Measurements from ENCODE around the gene MAP3K20. TPM values are rescaled to one million over a fixed set of nuclear protein-coding genes. Genes with fewer than 3 reads are reported as not detected.

MAP3K20 gene
- total RNA-seq, 4 donors from 2014 or later: 6.8 to 32.2 (median 15.3) TPM

GRCh38 chr2:173053043-173053699 is 22.5 kb upstream of the MAP3K20 start:
- no peaks in the 10 kb centered on the region for H3K27me3 ChIP-seq
- no peaks in the 10 kb centered on the region for H3K36me3 ChIP-seq
- no peak overlapping the region for H3K4me3 ChIP-seq
- no peak overlapping the region for H3K27ac ChIP-seq
- TF ChIP-seq POLR2A (IDR thresholded peaks at IDR 0.05): no peak
- no peak for TF ChIP-seq CTCF (IDR thresholded peaks at IDR 0.05)
- H3K9me3 ChIP-seq: no peaks in the 10 kb centered on the region
- no peak for DNase-seq
- H3K4me1 ChIP-seq: peaks cover 0 to 16% (median 0%) of the 10 kb centered on the region in 4 donors

GRCh38 chr2:173054466-173054865 is 21.2 kb upstream of the MAP3K20 start:
- H3K4me3 ChIP-seq: no peak overlapping the region
- H3K9me3 ChIP-seq: no peaks in the 10 kb centered on the region
- peaks cover 0 to 9% (median 0%) of the 10 kb centered on the region in 4 donors for H3K4me1 ChIP-seq
- DNase-seq: no peak
- TF ChIP-seq POLR2A (IDR thresholded peaks at IDR 0.05) (no peak), CTCF (IDR thresholded peaks at IDR 0.05) (no peak)
- H3K27ac ChIP-seq: no peak overlapping the region
- H3K27me3 ChIP-seq: no peaks in the 10 kb centered on the region
- H3K36me3 ChIP-seq: no peaks in the 10 kb centered on the region

DNA sequence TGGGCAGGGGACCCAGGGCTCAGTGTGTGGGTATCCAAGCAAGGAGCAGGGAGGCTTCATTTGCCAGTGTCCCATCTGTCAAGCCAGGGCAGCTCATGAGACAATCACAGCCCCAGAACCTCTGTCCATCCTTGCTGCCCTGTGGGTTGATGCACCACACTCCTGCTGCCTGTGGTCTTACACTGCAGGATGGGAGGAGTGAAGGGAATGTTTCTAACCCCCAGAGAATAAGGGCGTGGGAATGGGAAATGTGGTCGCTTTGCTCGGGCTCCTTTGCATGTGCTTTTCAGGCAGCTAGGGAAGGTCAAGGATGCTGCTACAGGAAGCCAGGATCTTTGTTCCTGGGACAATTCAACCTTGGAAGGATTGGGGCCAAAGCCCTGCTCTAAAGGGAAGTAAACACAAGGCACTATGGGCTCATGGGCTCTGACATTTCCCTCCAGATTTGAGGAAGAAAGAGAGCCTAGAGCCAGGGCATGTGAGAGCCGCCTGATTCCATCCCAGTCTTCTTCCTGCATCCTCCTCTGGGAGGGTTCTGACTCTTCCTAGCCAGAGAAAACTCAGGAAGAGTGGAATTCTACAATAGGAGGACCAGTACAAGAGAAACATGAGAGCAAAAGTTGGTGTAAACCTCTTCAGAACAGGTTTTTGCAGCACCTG is 18.8 kb upstream of the MAP3K20 start:
- Histone ChIP-seq H3K4me1 (no peaks in the 10 kb centered on the region), H3K27me3 (no peaks in the 10 kb centered on the region), H3K9me3 (no peaks in the 10 kb centered on the region), H3K36me3 (no peaks in the 10 kb centered on the region), H3K27ac (no peak overlapping the region), H3K4me3 (no peak overlapping the region)
- no peak for DNase-seq
- TF ChIP-seq POLR2A (IDR thresholded peaks at IDR 0.05) (no peak), CTCF (IDR thresholded peaks at IDR 0.05) (no peak)

DNA sequence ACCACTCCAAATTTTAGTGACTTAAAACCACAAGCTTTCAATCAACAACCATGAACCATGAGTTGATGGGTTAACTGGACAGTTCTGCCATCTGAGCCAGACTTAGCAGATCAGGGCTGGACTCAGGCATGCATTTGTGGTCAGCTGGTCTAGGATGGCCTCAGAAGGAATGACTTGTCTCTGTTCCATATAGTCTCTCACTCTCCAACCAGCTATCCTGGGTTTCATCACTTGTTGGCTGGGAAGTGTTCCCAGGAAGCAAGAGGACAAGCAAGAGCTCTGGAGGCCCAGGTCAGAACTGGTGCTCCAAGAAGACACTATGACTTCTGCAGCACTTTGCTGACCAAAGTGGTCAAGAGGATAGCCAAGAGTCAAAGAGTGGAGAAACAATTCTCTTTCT is 17.5 kb upstream of the MAP3K20 start:
- Histone ChIP-seq H3K27ac (no peak overlapping the region), H3K4me1 (no peaks in the 10 kb centered on the region), H3K36me3 (no peaks in the 10 kb centered on the region), H3K27me3 (no peaks in the 10 kb centered on the region), H3K4me3 (no peak overlapping the region), H3K9me3 (no peaks in the 10 kb centered on the region)
- TF ChIP-seq POLR2A (IDR thresholded peaks at IDR 0.05) (no peak), CTCF (IDR thresholded peaks at IDR 0.05) (no peak)
- DNase-seq: no peak

- H3K4me1 ChIP-seq: no peaks in the 10 kb centered on the region
- no peak overlapping the region for H3K27ac ChIP-seq
- no peak overlapping the region for H3K4me3 ChIP-seq
- no peak for DNase-seq
- H3K36me3 ChIP-seq: no peaks in the 10 kb centered on the region
- no peaks in the 10 kb centered on the region for H3K27me3 ChIP-seq
- TF ChIP-seq CTCF (IDR thresholded peaks at IDR 0.05) (no peak), POLR2A (IDR thresholded peaks at IDR 0.05) (no peak)
- H3K9me3 ChIP-seq: no peaks in the 10 kb centered on the region
These were observed 17.0 kb upstream of the MAP3K20 start for GRCh38 chr2:173058673-173059072.

Measured in Peyer's patch (tissue), 4 donors.